COLO668 (cell line): ENCODE results near the gene CHRM5.
A peak's percentile ranks its signal among the peaks of the same experiment; 100 is the strongest.
"Not testable (repeated sequence)": the region's sequence is repeated elsewhere in the genome, so short reads cannot be mapped to it uniquely, and the experiment has no call there.

Source experiments
- DNase-seq: peaks from one replicate; lab custom pipeline; 2025; ENCODE audit not compliant: unreplicated experiment; lab: John Stamatoyannopoulos, UW

Gene CHRM5

GRCh38 chr15:34038871-34039789 is 70.8 kb downstream of the CHRM5 start, which contains the start of gene AVEN:
Gene AVEN, minus strand, starts transcription at chr15:34039204. Its CDS starts 158 bp downstream, at chr15:34039046.
- DNase-seq, result peak; percentile 71

GRCh38 chr15:34039790-34040113 is 71.5 kb downstream of the CHRM5 start:
- DNase-seq, result no peak

GRCh38 chr15:34043391-34043790 is 75.1 kb downstream of the CHRM5 start:
- DNase-seq, result no peak

GRCh38 chr15:34043813-34044212 is 75.5 kb downstream of the CHRM5 start:
- DNase-seq, result no peak

DNA sequence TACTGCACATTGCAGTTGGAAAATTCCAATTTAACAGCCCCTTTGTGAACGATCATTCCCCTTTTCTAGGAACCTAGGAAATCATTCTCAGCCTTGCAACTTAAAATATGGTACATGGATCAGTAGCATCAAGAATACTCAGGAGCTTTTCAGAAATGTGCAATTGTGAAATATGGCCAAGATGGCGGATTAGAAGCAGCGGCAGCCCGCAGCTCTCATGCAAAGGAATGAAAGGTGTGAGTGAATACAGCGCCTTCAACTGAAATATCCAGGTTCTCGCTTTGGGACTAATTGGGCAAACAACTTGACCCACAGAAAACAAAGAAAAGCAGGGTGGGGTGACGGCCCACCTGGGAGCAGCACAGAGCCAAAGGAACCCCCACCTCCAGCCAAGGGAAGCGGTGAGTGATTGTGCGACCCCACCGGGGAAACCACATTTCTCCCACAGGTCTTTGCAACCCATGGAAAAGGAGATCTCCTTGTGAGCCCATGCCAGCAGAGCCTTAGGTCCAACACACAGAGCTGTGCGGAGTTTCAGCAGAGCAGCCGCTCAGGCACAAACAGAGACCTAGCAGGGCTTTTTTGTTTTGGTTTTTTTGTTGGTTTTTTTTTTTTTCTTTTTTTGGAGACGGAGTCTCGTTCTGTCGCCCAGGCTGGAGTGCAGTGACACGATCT is 78.3 kb downstream of the CHRM5 start:
- no peak for DNase-seq

DNA sequence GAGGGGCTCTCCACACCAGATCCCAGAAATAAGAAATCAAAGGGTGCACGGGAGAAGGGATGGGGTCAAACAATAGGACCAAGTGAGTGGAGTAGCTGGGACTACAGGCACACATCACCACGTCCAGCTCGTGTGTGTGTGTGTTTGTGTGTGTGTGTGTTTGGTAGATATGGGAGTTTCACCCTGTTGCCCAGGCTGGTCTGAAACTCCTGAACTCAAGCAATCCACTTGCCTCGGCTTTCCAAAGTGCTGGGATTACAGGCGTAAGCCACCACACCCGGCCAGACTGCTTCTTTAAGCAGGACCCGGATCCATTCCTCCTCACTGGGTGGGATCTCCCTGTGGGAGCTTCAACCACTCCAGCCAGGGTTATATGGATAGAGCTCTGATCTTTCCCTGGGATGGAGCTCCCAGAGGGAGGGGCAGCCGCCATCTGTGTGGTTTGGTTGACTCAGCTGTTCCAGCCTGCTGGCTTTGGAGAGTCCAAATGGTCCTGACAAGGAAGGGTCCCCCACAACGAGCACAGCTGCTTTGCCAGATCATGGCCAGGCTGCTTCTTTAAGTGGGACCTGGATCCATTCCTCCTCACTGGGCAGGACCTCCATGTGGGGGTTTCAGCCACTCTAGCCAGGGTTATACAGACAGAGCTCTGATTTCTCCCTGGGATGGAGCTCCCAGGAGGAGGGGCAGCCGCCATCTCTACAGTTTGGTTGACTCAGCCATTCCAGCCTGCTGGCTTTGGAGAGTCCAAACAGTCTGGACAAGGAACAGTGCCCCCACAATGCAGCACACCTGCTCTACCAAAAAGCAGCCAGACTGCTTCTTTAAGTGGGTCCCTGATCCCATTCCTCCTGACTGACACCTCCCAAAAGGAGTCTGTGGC is 79.8 kb downstream of the CHRM5 start:
- DNase-seq, result no peak

DNA sequence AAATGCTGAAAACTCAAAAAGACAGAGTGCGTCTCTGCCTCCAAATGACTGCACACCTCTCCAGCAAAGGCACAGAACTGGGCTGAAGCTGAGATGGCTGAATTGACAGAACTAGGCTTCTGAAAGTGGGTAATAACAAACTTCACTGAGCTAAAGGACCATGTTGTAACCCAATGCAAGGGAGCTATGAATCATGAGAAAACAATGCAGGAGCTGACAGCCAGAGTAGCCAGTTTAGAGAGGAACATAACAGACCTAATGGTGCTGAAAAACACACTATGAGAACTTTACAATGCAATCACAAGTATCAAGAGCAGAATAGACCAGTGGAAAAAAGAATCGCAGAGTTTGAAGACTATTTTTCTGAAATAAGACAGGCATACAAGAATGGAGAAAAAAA is 80.8 kb downstream of the CHRM5 start:
- DNase-seq, result no peak

DNA sequence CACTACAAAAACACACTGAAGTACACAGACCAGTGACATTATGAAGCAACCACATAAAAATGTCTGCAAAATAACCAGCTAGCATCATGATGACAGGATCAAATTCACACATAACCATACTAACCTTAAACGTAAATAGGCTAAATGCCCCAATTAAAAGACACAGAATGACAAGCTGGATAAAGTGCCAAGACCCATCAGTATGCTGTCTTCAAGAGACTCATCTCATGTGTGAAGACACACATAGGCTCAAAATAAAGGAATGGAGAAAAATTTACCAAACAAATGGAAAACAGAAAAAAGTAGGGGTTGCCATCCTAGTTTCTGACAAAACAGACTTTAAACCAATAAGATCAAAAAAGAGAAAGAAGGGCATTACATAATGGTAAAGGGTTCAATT is 82.1 kb downstream of the CHRM5 start:
- DNase-seq, result not testable (repeated sequence)

GRCh38 chr15:34054081-34054707 is 85.9 kb downstream of the CHRM5 start:
- no peak for DNase-seq

DNA sequence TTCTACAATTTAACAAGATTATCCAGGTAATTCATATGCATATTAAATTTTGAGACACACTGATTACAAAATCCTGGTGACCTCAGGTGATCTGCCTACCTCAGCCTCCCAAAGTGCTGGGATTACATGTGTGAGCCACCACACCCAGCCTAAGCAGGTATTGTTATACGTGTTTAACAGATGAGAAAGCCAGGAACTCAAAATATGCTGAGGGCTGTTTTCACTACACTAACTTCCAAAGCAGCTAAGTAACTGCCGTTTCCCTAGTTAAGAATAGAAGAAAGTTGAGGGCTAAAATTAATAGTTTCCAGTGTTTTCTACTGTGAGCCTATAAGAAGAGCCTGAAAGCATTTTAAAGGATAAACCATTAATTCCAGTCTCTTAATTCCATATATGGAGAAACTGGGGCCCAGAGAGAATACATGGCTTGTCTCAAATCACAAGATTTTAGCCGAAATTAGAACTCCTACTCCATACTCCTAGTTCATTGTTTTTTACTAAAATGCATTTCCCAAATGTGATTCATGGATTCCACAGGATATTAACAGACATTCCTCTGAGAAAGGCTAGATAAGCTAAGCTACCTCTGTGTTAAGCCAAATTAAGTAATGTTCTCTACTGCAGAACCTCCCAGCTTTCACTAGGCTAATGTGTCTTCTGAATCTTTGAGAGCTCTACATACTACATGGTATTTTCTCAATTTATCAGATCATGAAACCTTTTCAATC is 87.7 kb downstream of the CHRM5 start:
- DNase-seq, result no peak

GRCh38 chr15:34056911-34057310 is 88.6 kb downstream of the CHRM5 start:
- DNase-seq, result no peak

DNA sequence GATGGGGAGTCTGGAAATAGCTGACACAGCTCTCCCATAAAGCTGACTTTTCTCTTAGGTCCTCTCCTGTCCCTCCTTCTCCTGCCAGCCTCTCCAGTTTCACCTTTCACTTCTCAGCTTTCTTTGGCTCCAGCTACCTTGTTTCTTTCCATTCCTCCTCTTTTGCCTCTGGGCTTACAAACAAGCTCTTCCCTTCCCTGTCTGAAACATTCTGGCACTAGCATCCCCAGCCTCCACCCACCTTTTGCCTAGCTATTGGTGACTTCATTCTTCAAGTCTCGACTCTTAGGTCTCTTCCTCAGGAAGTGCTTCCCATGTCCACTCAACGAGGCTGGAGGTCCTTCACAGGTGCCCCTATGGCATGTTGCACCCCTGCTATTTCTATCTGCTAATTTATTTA is 91.2 kb downstream of the CHRM5 start:
- no peak for DNase-seq

DNA sequence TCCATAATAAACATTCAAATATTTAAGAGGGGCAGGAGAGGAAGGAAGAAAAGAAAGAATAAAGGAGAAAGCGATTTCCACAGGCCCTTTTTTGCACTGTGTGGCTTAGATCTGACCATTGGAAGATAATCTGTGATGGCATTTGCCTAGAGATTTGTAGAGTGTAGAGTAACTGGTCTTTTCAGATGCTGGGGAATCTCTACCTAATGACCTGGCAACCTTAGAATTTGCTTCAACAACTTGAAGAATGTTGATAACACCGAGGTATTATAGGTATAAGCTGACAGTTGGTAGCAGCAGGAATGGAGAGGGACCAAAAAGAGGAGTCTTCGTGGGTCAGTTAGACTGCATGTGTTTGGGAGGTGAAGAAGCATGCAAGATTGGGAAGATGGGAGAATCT is 91.6 kb downstream of the CHRM5 start:
- no peak for DNase-seq

- no peak for DNase-seq
Measured at GRCh38 chr15:34064438-34064837, 96.1 kb downstream of the CHRM5 start.

- no peak for DNase-seq
Measured at GRCh38 chr15:34065261-34065660, 97.0 kb downstream of the CHRM5 start.

DNA sequence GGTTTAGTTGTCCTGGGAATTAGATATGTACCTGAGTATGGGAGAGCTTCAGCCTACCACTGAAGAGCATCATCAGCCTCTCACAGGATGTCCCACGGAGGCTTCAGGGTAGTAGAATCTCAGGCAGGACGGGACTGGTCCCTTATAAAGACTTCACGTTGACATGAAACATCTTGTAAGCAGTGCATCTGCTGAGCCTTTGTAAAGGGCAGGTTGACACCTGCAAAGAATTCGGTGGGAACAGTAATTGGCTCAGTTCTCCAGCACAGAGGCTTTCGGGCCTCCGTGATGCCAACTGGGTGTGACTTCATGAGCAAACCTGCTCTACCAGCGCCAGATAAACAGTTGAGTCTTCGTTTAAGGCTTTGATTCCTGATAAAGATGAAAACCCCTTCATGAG is 97.6 kb downstream of the CHRM5 start:
- DNase-seq, result no peak

GRCh38 chr15:34070003-34070402 is 101.7 kb downstream of the CHRM5 start:
- no peak for DNase-seq

GRCh38 chr15:34076785-34077184 is 108.5 kb downstream of the CHRM5 start:
- no peak for DNase-seq

GRCh38 chr15:34078900-34079299 is 110.6 kb downstream of the CHRM5 start:
- no peak for DNase-seq

- DNase-seq, result no peak
Measured at GRCh38 chr15:34079904-34080303, 111.6 kb downstream of the CHRM5 start.
